NK-92 (cell line): ENCODE results near the gene CLP1.

Experiments used
- DNase-seq: peaks from one replicate; lab custom pipeline; 2025; ENCODE audit not compliant: unreplicated experiment; lab: John Stamatoyannopoulos, UW

The CLP1 gene

GRCh38 chr11:57657194-57658022 lies at the start of gene CLP1:
Gene CLP1 (plus strand): TSS chr11:57657762. CDS start chr11:57659477, 1,715 bp downstream.
- DNase-seq = peak; percentile 93

- no peak for DNase-seq
Observed at GRCh38 chr11:57610170-57610569, 47.4 kb upstream of the CLP1 start.

GRCh38 chr11:57614234-57614772 lies 43.3 kb upstream of the CLP1 start:
- no peak for DNase-seq

- no peak for DNase-seq
Observed at GRCh38 chr11:57615308-57615707, 42.3 kb upstream of the CLP1 start.

- DNase-seq = no peak
Observed at GRCh38 chr11:57616595-57616994, 41.0 kb upstream of the CLP1 start.

GRCh38 chr11:57618438-57618837 lies 39.1 kb upstream of the CLP1 start:
- DNase-seq = no peak

GRCh38 chr11:57619331-57619730 lies 38.2 kb upstream of the CLP1 start:
- DNase-seq = no peak

GRCh38 chr11:57620467-57620866 lies 37.1 kb upstream of the CLP1 start:
- DNase-seq = no peak

- DNase-seq = no peak
Observed at GRCh38 chr11:57622263-57622662, 35.3 kb upstream of the CLP1 start.

- no peak for DNase-seq
Observed at GRCh38 chr11:57624864-57625263, 32.7 kb upstream of the CLP1 start.

GRCh38 chr11:57626895-57627294 lies 30.7 kb upstream of the CLP1 start:
- no peak for DNase-seq

- DNase-seq = no peak
Observed at GRCh38 chr11:57630171-57630570, 27.4 kb upstream of the CLP1 start.

- no peak for DNase-seq
Observed at GRCh38 chr11:57632116-57632515, 25.4 kb upstream of the CLP1 start.

GRCh38 chr11:57633394-57634070 lies 24.0 kb upstream of the CLP1 start:
- no peak for DNase-seq

- DNase-seq = no peak
Observed at GRCh38 chr11:57634311-57634710, 23.3 kb upstream of the CLP1 start.

- DNase-seq = no peak
Observed at GRCh38 chr11:57635246-57635645, 22.3 kb upstream of the CLP1 start.

GRCh38 chr11:57637626-57638004 lies 19.9 kb upstream of the CLP1 start:
- DNase-seq = no peak

GRCh38 chr11:57638005-57638781 lies 19.4 kb upstream of the CLP1 start:
- no peak for DNase-seq

- no peak for DNase-seq
Observed at GRCh38 chr11:57638811-57639320, 18.7 kb upstream of the CLP1 start.

- no peak for DNase-seq
Observed at GRCh38 chr11:57639321-57640067, 18.1 kb upstream of the CLP1 start.
